GM12878 (cell line): ENCODE results near the gene KIF5A. TPM values are rescaled to one million over a fixed set of nuclear protein-coding genes. Genes with fewer than 3 reads are reported as not detected.

ENCODE experiments used
- BHLHE40 ChIP-seq, 2 experiments: fragments of 450-650 bp in 1 of 2; IDR thresholded peaks; 2 replicates each; pipeline ENCODE4 v1.6.1; 2011 to 2017; ENCODE audit warnings: low read depth in 2 of 2, borderline replicate concordance in 1 of 2, improper control_type of control experiment in 1 of 2, low read length in 1 of 2, mild to moderate bottlenecking in 1 of 2
- CBX5 ChIP-seq: sonication (generic); IDR thresholded peaks from 2 replicates; pipeline ENCODE4 v1.6.1; 2016; ENCODE audit warnings: low read depth, moderate library complexity, mild to moderate bottlenecking, inconsistent platforms
- CEBPZ ChIP-seq: fragments of 150-350 bp; IDR thresholded peaks from 2 replicates; pipeline ENCODE4 v1.6.1; 2016; ENCODE audit warnings: low read depth, low read length
- EED ChIP-seq: sonication (generic); IDR thresholded peaks from 2 replicates; pipeline ENCODE4 v1.6.1; 2016; ENCODE audit warnings: antibody characterized with exemption, low read depth
- ETV6 ChIP-seq, 2 experiments: fragments of 450-650 bp in 1 of 2; IDR thresholded peaks in 1 of 2; conservative IDR thresholded peaks in 1 of 2; 2 replicates each; pipeline ENCODE4 v1.6.1; 2014; ENCODE audit warnings: antibody characterized with exemption in 1 of 2, borderline replicate concordance in 1 of 2, low read depth in 1 of 2, mild to moderate bottlenecking in 1 of 2, moderate library complexity in 1 of 2
- EZH2 ChIP-seq: IDR thresholded peaks from 2 replicates; pipeline ENCODE4 v1.6.1; 2012; ENCODE audit warnings: low read depth, mild to moderate bottlenecking, control low read depth, inconsistent platforms, low read length, borderline replicate concordance; ENCODE audit not compliant: control insufficient read depth
- GABPA ChIP-seq: IDR thresholded peaks from 2 replicates; pipeline ENCODE4 v1.6.1; 2014; ENCODE audit warnings: antibody characterized with exemption, low read depth, mild to moderate bottlenecking, inconsistent platforms
- IRF4 ChIP-seq: IDR thresholded peaks from 2 replicates; pipeline ENCODE4 v1.6.1; 2011; ENCODE audit warnings: low read depth, low read length
- KDM1A ChIP-seq: fragments of 200-600 bp; sonication (generic); IDR thresholded peaks from 2 replicates; pipeline ENCODE4 v1.6.1; 2016; ENCODE audit warnings: borderline replicate concordance
- LARP7 ChIP-seq: fragments of 450-650 bp; IDR thresholded peaks from 2 replicates; pipeline ENCODE4 v1.6.1; 2017; ENCODE audit warnings: mild to moderate bottlenecking
- MEF2B ChIP-seq: fragments of 450-650 bp; IDR thresholded peaks from 2 replicates; pipeline ENCODE4 v1.6.1; 2018; ENCODE audit warnings: mild to moderate bottlenecking, moderate library complexity; ENCODE audit not compliant: partially characterized antibody, poor library complexity, severe bottlenecking
- MTA2 ChIP-seq: fragments of 450-650 bp; IDR thresholded peaks from 2 replicates; pipeline ENCODE4 v1.6.1; 2016; ENCODE audit warnings: low read depth, mild to moderate bottlenecking, moderate library complexity
- MYC ChIP-seq: IDR thresholded peaks from 2 replicates; pipeline ENCODE4 v1.6.1; 2011; ENCODE audit warnings: mild to moderate bottlenecking, low read length, moderate library complexity, inconsistent platforms; ENCODE audit not compliant: insufficient read depth, insufficient replicate concordance, insufficient read length, severe bottlenecking
- NBN ChIP-seq: fragments of 450-650 bp; IDR thresholded peaks from 2 replicates; pipeline ENCODE4 v1.6.1; 2016
- PBX3 ChIP-seq: IDR thresholded peaks from 2 replicates; pipeline ENCODE4 v1.6.1; 2011; ENCODE audit warnings: mild to moderate bottlenecking, low read depth, low read length, moderate library complexity; ENCODE audit not compliant: insufficient replicate concordance
- RELB ChIP-seq: fragments of 450-650 bp; IDR thresholded peaks from 2 replicates; pipeline ENCODE4 v1.6.1; 2017; ENCODE audit warnings: low read depth, mild to moderate bottlenecking, moderate library complexity
- TCF3 ChIP-seq: IDR thresholded peaks from 2 replicates; pipeline ENCODE4 v1.6.1; 2012; ENCODE audit warnings: low read depth, mild to moderate bottlenecking, low read length, borderline replicate concordance; ENCODE audit not compliant: insufficient read depth
- ZNF687 ChIP-seq: fragments of 450-650 bp; IDR thresholded peaks from 2 replicates; pipeline ENCODE4 v1.6.1; 2017; ENCODE audit warnings: mild to moderate bottlenecking, moderate library complexity
- polyA plus RNA-seq, 11 experiments: library from polyadenylated mRNA; depleted of rRNA in 4 of 11; unstranded in 6 of 11; stranded (reverse) in 5 of 11; fragments of >200 nt; fragmentation: Nextera tagmentation in 4 of 11; fragmentation: Illumina TruSeq in 1 of 11; extraction: Ambion mirVana in 4 of 11; extraction: Trizol in 1 of 11; gene quantifications; 1 replicate in 1 of 11; 2 replicates in 10 of 11; pipeline versions ENCODE4 v1.2.1 to v1.2.3, GENCODE V29; 2011 to 2016; ENCODE audit warnings: inconsistent platforms in 2 of 11, missing spikeins in 2 of 11, low read depth in 1 of 11
- total RNA-seq, 4 experiments: library from RNA; depleted of rRNA in 3 of 4; stranded (reverse); fragments of >200 nt in 3 of 4; fragmentation: Illumina TruSeq in 1 of 4; extraction: Trizol in 1 of 4; gene quantifications; 2 replicates each; pipeline versions ENCODE4 v1.2.1 to v1.2.3, GENCODE V29; 2013 to 2021

The KIF5A gene
- total and polyA plus RNA-seq, 10 of the 15 experiments (the other 5 are each of a cell fraction or from before 2014, with no cell fraction given) = 0.35 to 2.9 (median 0.97) TPM

GRCh38 chr12:57614178-57614947 is 64.5 kb downstream of the KIF5A start (continued):
- peak; percentile 50; the same call in 1 of the 2 replicates for TF ChIP-seq ZNF687
- peak; percentile 63; the same call in 1 of the 2 replicates for TF ChIP-seq TCF3
- TF ChIP-seq PBX3 = peak; percentile 90
- TF ChIP-seq MEF2B = peak; percentile 71
- TF ChIP-seq CBX5 = no peak
- no peak for TF ChIP-seq GABPA
- TF ChIP-seq EED = no peak
- no peak for TF ChIP-seq IRF4
- TF ChIP-seq CEBPZ = no peak
- no peak for TF ChIP-seq MTA2
- no peak for TF ChIP-seq LARP7
- no peak for TF ChIP-seq KDM1A
- TF ChIP-seq NBN = 0 out of 2 replicates have a peak, but pooled peaks have one; percentile 36
- no peak for TF ChIP-seq MYC
- TF ChIP-seq BHLHE40 (IDR thresholded peaks at IDR 0.05; ENCODE audit: borderline replicate concordance in 1 of 2, low read depth in 2 of 2, low read length in 1 of 2) = 0 out of 4 replicates have a peak, but pooled peaks of 1 of the 2 experiments have one; percentile 31
- TF ChIP-seq ETV6 (conservative IDR thresholded peaks at IDR 0.05 in 1 of 2, IDR thresholded peaks at IDR 0.05 in 1 of 2; ENCODE audit: borderline replicate concordance in 1 of 2, low read depth in 1 of 2) = no peak
- TF ChIP-seq EZH2 = no peak
- TF ChIP-seq RELB = peak; percentile 70
